Hippocampal formation (tissue), 2 donors: ENCODE measurements around the gene ZNF750.
"Not testable (repeated sequence)": the region's sequence is repeated elsewhere in the genome, so short reads cannot be mapped to it uniquely, and the experiment has no call there.

ENCODE experiments used
- DNase-seq, 2 donors: peaks; one replicate each; lab custom pipeline; 2025; lab: John Stamatoyannopoulos, UW

The ZNF750 gene

GRCh38 chr17:82793974-82794630, 45.7 kb downstream of the ZNF750 start:
- DNase-seq = no peak

- no peak for DNase-seq
Observed at GRCh38 chr17:82791532-82791931, 48.3 kb downstream of the ZNF750 start.

GRCh38 chr17:82790391-82790790, 49.4 kb downstream of the ZNF750 start:
- DNase-seq = no peak

- DNase-seq = no peak
Observed at GRCh38 chr17:82789806-82790205, 50.0 kb downstream of the ZNF750 start.

- no peak for DNase-seq
Observed at GRCh38 chr17:82789051-82789592, 50.7 kb downstream of the ZNF750 start.

GRCh38 chr17:82788206-82789001, 51.4 kb downstream of the ZNF750 start:
- DNase-seq = no peak

- DNase-seq = peak; percentile 12 to 53
Observed at GRCh38 chr17:82787081-82787848, 52.6 kb downstream of the ZNF750 start.

GRCh38 chr17:82786427-82786826, 53.4 kb downstream of the ZNF750 start:
- DNase-seq = no peak

GRCh38 chr17:82785581-82785980, 54.2 kb downstream of the ZNF750 start:
- DNase-seq = not testable (repeated sequence)

GRCh38 chr17:82783498-82783897, 56.3 kb downstream of the ZNF750 start:
- DNase-seq = peak in 1 of 2 donors; percentile 0

GRCh38 chr17:82782657-82783207, 57.1 kb downstream of the ZNF750 start:
- DNase-seq = no peak

GRCh38 chr17:82781894-82782274, 57.9 kb downstream of the ZNF750 start:
- peak; percentile 68 to 75 for DNase-seq

GRCh38 chr17:82780971-82781893, 58.6 kb downstream of the ZNF750 start:
- DNase-seq = no peak

- DNase-seq = no peak
Observed at GRCh38 chr17:82780195-82780594, 59.6 kb downstream of the ZNF750 start.

- DNase-seq = no peak
Observed at GRCh38 chr17:82779541-82779940, 60.3 kb downstream of the ZNF750 start.
